Esophagus muscularis mucosa (tissue), 4 donors: ENCODE results near the gene ADGRV1.

Experiments
- EP300 ChIP-seq: sonication (generic); formaldehyde crosslinking; IDR thresholded peaks from one replicate; pipeline ENCODE4 v1.6.1; 2017; ENCODE audit warnings: antibody characterized with exemption
- POLR2A ChIP-seq: fragments of 450-650 bp; IDR thresholded peaks from one replicate; pipeline ENCODE4 v1.6.1; 2017; ENCODE audit warnings: antibody characterized with exemption, moderate library complexity, mild to moderate bottlenecking, low read depth
- TF ChIP-seq, protein P1 (sequence below), 3 experiments: fragments of 200-600 bp in 2 of 3; fragments of 450-650 bp in 1 of 3; sonication (generic) in 2 of 3; IDR thresholded peaks; one replicate each; pipeline ENCODE4 v1.5.1; 2017 to 2019; ENCODE audit warnings: antibody characterized with exemption in 3 of 3, mild to moderate bottlenecking in 2 of 3, moderate library complexity in 1 of 3

- TF ChIP-seq, protein P1, sequence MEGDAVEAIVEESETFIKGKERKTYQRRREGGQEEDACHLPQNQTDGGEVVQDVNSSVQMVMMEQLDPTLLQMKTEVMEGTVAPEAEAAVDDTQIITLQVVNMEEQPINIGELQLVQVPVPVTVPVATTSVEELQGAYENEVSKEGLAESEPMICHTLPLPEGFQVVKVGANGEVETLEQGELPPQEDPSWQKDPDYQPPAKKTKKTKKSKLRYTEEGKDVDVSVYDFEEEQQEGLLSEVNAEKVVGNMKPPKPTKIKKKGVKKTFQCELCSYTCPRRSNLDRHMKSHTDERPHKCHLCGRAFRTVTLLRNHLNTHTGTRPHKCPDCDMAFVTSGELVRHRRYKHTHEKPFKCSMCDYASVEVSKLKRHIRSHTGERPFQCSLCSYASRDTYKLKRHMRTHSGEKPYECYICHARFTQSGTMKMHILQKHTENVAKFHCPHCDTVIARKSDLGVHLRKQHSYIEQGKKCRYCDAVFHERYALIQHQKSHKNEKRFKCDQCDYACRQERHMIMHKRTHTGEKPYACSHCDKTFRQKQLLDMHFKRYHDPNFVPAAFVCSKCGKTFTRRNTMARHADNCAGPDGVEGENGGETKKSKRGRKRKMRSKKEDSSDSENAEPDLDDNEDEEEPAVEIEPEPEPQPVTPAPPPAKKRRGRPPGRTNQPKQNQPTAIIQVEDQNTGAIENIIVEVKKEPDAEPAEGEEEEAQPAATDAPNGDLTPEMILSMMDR (IDR thresholded peaks at IDR 0.05): no peak
- TF ChIP-seq POLR2A (no peak), EP300 (no peak)
Measured at GRCh38 chr5:90555666-90556065, 2.9 kb upstream of the ADGRV1 start.
